ENCODE results near the gene TEX48.

The TEX48 gene

DNA sequence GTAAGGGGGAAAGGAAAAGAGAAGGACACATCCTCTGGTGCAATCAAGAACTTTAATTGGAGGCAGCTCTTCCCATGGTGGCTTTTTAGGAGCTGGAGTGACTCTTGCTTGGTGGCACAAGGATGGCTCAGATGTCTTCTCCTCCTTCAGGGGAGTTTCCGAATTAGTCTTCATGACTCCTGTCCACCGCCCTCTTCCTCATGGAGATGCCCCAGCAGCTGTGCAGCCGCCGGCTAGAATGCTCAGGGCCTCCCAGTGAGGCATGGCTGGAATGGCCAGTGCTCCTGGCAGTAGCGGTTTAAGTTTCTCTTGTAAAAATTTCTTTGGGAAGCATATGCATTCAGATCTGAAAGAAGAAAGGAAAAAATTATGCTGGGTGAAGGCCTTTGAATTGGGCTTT lies 15.6 kb downstream of the TEX48 start:
- no peak for DNase-seq

GRCh38 chr9:114664181-114664580 lies 17.8 kb downstream of the TEX48 start:
- DNase-seq, result no peak

- DNase-seq, result peak; percentile 30
These were observed 19.7 kb downstream of the TEX48 start for GRCh38 chr9:114662081-114662989.

DNA sequence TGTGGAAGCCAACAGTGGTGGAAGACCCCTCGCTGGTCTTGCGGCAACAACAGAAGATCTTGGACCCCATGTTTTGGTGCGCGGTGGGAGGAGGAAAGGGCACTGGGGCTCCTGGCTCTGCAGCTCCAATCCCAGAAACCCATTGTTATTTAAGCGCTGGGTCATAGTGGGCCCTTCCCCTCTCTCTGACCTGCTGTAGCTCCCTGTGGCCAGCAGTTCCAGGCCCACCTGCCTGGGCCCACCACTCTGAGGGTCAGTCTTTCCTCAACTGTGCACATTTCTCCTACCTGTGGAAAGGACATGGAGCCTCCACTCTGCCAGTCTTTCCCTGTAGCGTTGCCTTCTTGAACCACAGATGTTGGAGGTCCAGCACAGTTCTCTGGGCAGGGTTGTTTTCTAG lies 24.3 kb downstream of the TEX48 start, which contains the start of gene TEX53:
TSS of gene TEX53 (minus strand) at position 101 of the 400 bp plus-strand sequence. CDS start at position 70, 31 bp downstream.
- DNase-seq, result no peak

DNA sequence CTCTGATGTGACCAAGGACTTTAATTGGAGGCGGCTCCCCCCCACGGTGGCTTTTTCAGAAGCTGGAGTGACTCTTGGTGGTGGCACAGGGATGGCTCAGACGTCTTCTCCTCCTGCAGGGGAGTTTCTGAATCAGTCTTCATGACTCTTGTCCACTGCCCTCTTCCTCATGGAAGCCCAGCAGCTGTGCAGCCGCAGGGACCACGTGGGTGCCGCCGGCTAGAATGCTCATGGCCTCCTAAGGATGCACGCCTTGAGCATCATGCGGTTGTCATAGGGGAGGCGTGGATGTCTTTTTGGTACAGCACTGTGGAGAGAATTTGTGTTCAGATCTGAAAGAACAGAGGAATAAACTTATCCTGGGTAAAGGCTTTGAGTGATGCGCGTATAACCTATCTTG lies 25.7 kb downstream of the TEX48 start:
- no peak for DNase-seq

- no peak for DNase-seq
These were observed 26.3 kb downstream of the TEX48 start for GRCh38 chr9:114655689-114656088.

GRCh38 chr9:114653556-114654159 lies 28.3 kb downstream of the TEX48 start:
- peak; percentile 50 for DNase-seq

GRCh38 chr9:114652776-114653555 lies 29.0 kb downstream of the TEX48 start:
- DNase-seq, result no peak

DNA sequence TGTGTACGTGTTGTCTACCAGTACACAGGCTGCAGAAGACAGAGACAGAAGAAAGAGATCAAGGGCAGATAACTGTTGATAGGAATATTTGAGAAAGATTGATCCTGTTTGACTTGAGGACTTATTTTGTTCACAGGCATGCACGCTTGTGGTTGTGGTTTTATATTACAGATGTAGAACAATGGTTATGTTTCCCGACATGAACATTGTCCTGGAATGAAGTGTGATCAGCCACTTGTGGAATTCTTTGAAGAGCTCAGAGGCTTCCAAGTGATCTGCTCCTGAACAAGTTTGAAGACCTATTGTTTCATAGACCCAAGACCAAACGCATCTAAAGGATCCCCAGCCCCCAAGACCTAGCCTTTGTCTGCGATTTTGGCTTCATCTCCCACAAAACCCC lies 38.1 kb downstream of the TEX48 start:
- no peak for DNase-seq

DNA sequence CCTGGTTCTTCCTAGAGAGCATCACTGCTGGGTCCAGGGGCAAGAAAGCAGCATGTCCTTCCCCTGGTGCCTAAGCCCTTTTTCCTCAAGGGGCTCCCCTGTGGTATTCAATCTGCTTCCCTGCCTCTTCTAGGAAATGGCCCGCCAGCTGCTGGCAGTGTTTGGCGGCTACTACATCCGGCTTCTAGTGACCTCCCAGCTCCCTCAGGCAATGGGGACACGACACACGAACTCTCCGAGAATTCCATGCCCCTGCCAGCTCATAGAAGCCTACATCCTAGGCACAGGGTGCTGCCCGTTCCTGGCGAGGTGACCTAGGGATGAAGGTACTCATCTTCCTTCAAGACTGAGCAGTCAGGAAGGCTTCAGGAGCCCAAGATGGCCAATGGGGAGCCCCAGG lies 39.0 kb downstream of the TEX48 start:
- DNase-seq, result no peak

DNA sequence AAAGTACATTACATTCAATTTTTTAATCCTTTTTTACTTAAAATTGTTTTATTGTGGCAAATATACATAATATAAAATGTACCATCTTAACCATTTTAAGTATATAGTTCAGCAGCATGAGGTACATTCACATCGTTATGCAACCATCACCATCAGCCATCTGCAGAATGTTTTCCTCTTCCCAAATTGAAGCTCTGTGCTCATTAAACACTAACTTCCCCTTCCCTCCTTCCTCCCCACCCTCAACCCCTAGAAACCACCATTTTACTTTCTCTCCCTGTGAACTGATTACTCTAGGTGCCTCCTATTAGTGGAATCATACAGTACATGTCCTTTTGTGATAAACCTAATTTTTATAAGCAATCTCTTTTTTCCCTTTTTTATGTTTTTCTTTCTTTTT lies 40.0 kb downstream of the TEX48 start:
- DNase-seq, result no peak

GRCh38 chr9:114638404-114638803 lies 43.6 kb downstream of the TEX48 start:
- no peak for DNase-seq

DNA sequence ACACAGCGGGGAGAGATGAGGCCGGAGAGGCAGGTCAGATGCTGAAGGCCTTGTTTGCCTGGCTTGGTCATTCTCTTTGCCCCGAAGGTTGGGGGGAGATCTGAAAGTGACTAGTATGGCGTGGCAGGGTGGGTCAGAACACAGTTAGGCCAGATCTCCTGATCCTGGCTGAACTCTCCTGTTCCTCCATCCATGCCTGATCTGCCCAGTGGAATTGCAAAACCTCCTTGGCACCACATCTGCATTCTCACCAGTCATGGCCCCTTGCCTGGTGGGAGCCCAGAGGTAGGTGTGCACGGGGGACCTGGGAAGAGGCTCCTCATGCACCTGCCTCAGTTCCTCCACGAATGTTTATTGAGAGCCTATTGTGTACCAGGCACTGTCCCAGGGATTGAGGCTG lies 47.6 kb downstream of the TEX48 start:
- no peak for DNase-seq

- DNase-seq, result no peak
These were observed 48.4 kb downstream of the TEX48 start for GRCh38 chr9:114633438-114634089.

- DNase-seq, result no peak
These were observed 50.8 kb downstream of the TEX48 start for GRCh38 chr9:114631166-114631565.

DNA sequence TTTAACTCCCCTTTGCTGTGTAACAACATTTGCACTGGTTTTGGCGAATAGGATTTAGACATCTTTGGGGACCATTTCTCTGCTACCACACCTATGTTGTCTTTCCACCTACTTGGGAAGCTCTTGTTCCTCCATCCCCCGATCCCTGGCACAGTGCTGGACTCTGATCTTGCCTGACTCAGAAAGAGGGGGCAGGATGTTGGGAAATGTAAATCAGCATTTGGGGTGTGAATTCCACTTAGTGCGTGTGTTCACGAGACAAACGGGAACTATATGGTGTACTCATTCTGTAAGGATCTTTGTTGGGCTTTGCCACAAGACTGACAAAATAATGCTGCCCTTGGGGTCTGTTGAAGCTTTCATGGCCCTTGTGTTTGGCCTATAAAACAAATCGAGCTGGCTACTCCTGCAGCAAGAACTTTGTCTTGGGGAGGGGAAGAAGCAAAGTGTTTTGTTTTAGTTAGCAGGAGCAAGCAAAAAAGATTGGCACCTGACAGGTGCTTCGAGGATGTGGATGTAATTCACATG lies 52.4 kb downstream of the TEX48 start:
- no peak for DNase-seq

DNA sequence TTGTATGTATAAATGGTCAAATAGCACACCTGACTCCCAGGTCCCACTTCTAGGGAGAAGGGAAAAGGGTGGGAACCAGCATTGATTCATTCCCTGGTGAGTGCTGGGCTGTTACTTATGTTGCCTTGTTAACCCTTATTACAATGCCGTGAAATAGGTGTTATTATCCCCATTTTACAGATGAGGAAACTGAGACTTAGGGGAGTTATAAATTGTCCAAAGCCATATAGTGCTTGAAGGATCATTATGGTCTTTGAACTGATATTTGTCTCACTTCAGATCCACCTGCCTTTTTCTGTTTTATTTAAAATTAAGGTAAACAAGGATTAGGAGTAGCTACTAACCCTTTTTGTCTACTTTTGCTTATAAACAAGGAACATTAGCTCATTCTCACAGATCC lies 54.4 kb downstream of the TEX48 start:
- DNase-seq, result no peak

- no peak for DNase-seq
These were observed 55.5 kb downstream of the TEX48 start for GRCh38 chr9:114626415-114627020.

- DNase-seq, result no peak
These were observed 57.3 kb downstream of the TEX48 start for GRCh38 chr9:114624677-114625076.

DNA sequence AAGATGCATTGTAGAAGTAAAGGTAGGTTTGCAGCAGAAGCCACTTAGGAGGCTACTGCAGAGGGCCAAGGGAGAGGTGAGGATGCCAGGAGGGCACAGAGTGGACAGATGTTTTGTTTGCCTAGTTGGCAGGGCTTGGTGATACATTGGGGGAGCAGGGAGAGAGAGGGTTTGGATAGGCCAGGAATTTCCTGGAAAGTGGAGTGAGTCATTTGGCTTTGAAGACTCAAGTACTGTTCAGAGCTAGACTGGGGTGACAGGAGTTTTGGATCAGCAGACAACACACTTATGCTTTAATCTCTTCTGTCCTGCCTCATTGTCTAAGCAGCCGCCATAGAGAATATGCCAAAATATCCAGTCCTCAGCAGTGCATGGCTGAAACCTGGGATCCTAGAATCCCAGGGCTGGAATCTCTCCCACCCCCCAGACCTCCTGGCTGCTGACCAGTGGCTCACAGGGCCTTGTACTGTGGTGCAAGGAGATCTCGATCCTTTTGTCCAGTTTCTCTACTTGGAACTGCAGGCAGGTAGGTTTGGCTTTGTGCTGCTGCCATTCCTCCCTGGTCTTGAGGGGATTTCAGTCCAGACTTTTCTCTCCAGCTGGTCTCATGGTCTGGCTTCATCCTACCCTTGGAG lies 59.9 kb downstream of the TEX48 start:
- no peak for DNase-seq

DNA sequence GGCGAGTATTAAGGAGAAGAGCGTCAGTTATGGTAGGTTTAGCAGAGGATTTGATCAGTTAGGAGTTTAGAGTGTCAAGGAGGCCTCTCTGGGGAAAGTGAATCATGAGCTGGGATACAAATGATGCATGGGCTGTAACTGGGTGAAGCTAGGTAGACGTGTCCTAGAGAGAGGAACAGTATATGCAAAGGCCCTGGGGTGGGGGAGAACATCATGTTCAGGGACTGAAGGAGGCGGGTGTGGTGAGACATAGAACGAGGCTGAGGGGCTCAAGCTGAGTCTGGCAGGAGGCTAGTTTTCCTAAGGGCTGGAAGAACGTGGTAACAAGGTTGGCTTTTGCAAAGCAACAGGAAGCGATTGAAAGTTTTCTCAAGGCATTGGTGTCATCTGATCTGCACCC lies 60.4 kb downstream of the TEX48 start:
- no peak for DNase-seq

All from NCI-H146 (cell line).